GM13977 (cell line): ENCODE data around the gene ADISSP.

Experiments used
- DNase-seq: peaks from one replicate; pipeline ENCODE4 v3.0.0; 2012; ENCODE audit warnings: low spot score
- CTCF ChIP-seq: IDR thresholded peaks from 2 replicates; pipeline ENCODE4 v1.5.1; 2012; ENCODE audit warnings: mild to moderate bottlenecking, control low read depth; ENCODE audit not compliant: insufficient read depth; ENCODE audit errors: extremely low read depth, missing control alignments
- in situ Hi-C: fragments of 300-500 bp; cut with MboI; formaldehyde crosslinking; loops from one replicate; pipeline ENCODE4 v1.12.0; 2022; ENCODE audit warnings: low sequenced_read_pairs, low pct_unique_long_range_greater_than_20kb, mixed read lengths, inconsistent platforms; ENCODE audit not compliant: unreplicated experiment

Gene ADISSP

GRCh38 chr20:3798373-3798768, 30.8 kb upstream of the ADISSP start:
- DNase-seq, result no peak
- in situ Hi-C loops, result no loop called here

GRCh38 chr20:3797592-3798372, 30.2 kb upstream of the ADISSP start:
- peak; percentile 57 for DNase-seq
- TF ChIP-seq CTCF, result no peak
- in situ Hi-C loops, result no loop called here

More at GRCh38 chr20:3798373-3798768, 30.8 kb upstream of the ADISSP start:
- TF ChIP-seq CTCF, result no peak

DNA sequence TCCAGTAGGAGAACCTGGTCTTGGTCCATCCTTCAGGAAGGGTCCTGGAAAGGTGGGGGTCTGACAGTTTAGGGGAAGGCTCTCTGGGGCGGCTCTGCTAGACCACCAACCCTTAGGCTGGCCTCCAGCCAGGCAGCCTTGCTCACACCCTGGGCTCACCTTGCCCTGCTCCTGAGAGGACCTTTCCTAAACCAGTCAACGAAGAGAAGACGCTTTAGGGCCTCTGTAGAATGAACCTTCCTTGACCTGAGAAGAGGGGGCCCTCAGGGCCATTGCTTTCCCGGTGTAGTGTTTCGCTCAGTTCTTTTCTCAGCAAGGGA, 29.6 kb upstream of the ADISSP start:
- in situ Hi-C loops, result no loop called here
- no peak for TF ChIP-seq CTCF
- no peak for DNase-seq

- in situ Hi-C loops, result no loop called here
- no peak for TF ChIP-seq CTCF
- no peak for DNase-seq
These were observed 29.1 kb upstream of the ADISSP start for GRCh38 chr20:3796477-3797225.

- TF ChIP-seq CTCF, result peak; percentile 16
- in situ Hi-C loops, result no loop called here
- DNase-seq, result peak; percentile 93
These were observed 28.2 kb upstream of the ADISSP start, which contains the start of gene CDC25B for GRCh38 chr20:3795511-3796468. Gene CDC25B, plus strand, starts transcription at chr20:3796310. Its CDS starts 222 bp downstream, at chr20:3796532.
